Calu3 (cell line): ENCODE results near the gene MGMT. TPM values are rescaled to one million over a fixed set of nuclear protein-coding genes. Genes with fewer than 3 reads are reported as not detected.

Experiments used
- BruUV-seq: library from RNA; stranded (reverse); fragments of 400-500 nt; replicated peaks from 2 replicates; lab custom pipeline; 2021; lab: Mats Ljungman, UMichigan
- CTCF ChIA-PET: fragments of 300-600 bp; sonication (Branson Sonifier 250); formaldehyde crosslinking; loops from one replicate; lab custom pipeline; 2022; ENCODE audit warnings: antibody characterized with exemption; lab: Charles Lee
- DNase-seq: peaks from one replicate; pipeline ENCODE4 v3.0.0; 2022
- H3K27ac Mint-ChIP-seq: one replicate; pipeline ENCODE4 v1.8.0; 2022; ENCODE audit warnings: mixed read lengths; ENCODE audit not compliant: unreplicated experiment
- H3K27me3 Mint-ChIP-seq: one replicate; pipeline ENCODE4 v1.8.0; 2022; ENCODE audit warnings: mixed read lengths; ENCODE audit not compliant: unreplicated experiment
- H3K36me3 Mint-ChIP-seq: one replicate; pipeline ENCODE4 v1.8.0; 2022; ENCODE audit warnings: mild to moderate bottlenecking, moderate library complexity, mixed read lengths; ENCODE audit not compliant: insufficient read depth, unreplicated experiment
- H3K4me1 Mint-ChIP-seq: one replicate; pipeline ENCODE4 v1.8.0; 2022; ENCODE audit warnings: mild to moderate bottlenecking, low read depth, mixed read lengths; ENCODE audit not compliant: unreplicated experiment
- H3K4me3 Mint-ChIP-seq: one replicate; pipeline ENCODE4 v1.8.0; 2022; ENCODE audit warnings: mild to moderate bottlenecking, low read depth, moderate library complexity, mixed read lengths; ENCODE audit not compliant: unreplicated experiment
- H3K9me3 Mint-ChIP-seq: one replicate; pipeline ENCODE4 v1.8.0; 2022; ENCODE audit warnings: low read depth, mixed read lengths; ENCODE audit not compliant: unreplicated experiment
- CTCF ChIP-seq: fragments of 200-600 bp; IDR thresholded peaks from one replicate; pipeline ENCODE4 v1.8.0; 2022; ENCODE audit warnings: antibody characterized with exemption; ENCODE audit not compliant: unreplicated experiment
- intact Hi-C: fragments of 100-400 bp; cut with micrococcal nuclease; formaldehyde crosslinking; loops from one replicate; pipeline ENCODE4 v1.10.0; 2022; ENCODE audit not compliant: unreplicated experiment
- total RNA-seq: library from RNA; stranded (reverse); gene quantifications from 2 replicates; pipeline ENCODE4 v1.2.3, GENCODE V29; 2022

MGMT gene
- total RNA-seq, 1 experiment from 2014 or later: 8.3 TPM

GRCh38 chr10:129712000-129712399 lies 245.0 kb downstream of the MGMT start:
- intact Hi-C loops: no loop called here
- H3K9me3 Mint-ChIP-seq: peaks cover 2% of the 10 kb centered on the region
- H3K4me3 Mint-ChIP-seq: no peak overlapping the region
- H3K27me3 Mint-ChIP-seq: no peaks in the 10 kb centered on the region
- DNase-seq: no peak
- CTCF ChIA-PET: no interaction called here
- no peak for TF ChIP-seq CTCF
- H3K27ac Mint-ChIP-seq: no peak overlapping the region
- no peaks in the 10 kb centered on the region for H3K4me1 Mint-ChIP-seq
- H3K36me3 Mint-ChIP-seq: peaks cover 4% of the 10 kb centered on the region
- BruUV-seq: no TSS peak

GRCh38 chr10:129713659-129714265 lies 246.7 kb downstream of the MGMT start:
- Mint-ChIP-seq H3K27me3 (no peaks in the 10 kb centered on the region), H3K4me1 (no peaks in the 10 kb centered on the region), H3K27ac (no peak overlapping the region), H3K4me3 (no peak overlapping the region), H3K36me3 (no peaks in the 10 kb centered on the region), H3K9me3 (no peaks in the 10 kb centered on the region)
- intact Hi-C loops: no loop called here
- no peak for DNase-seq
- BruUV-seq: no TSS peak
- CTCF ChIA-PET: no interaction called here
- no peak for TF ChIP-seq CTCF

GRCh38 chr10:129715805-129716204 lies 248.8 kb downstream of the MGMT start:
- no peaks in the 10 kb centered on the region for H3K36me3 Mint-ChIP-seq
- H3K9me3 Mint-ChIP-seq: no peaks in the 10 kb centered on the region
- H3K4me3 Mint-ChIP-seq: no peak overlapping the region
- no peak for DNase-seq
- no peak overlapping the region for H3K27ac Mint-ChIP-seq
- no peaks in the 10 kb centered on the region for H3K4me1 Mint-ChIP-seq
- intact Hi-C loops: no loop called here
- TF ChIP-seq CTCF: no peak
- H3K27me3 Mint-ChIP-seq: no peaks in the 10 kb centered on the region
- BruUV-seq: no TSS peak
- CTCF ChIA-PET: no interaction called here

GRCh38 chr10:129716211-129716681 lies 249.2 kb downstream of the MGMT start:
- DNase-seq: no peak
- CTCF ChIA-PET: no interaction called here
- no TSS peak for BruUV-seq
- Mint-ChIP-seq H3K9me3 (no peaks in the 10 kb centered on the region), H3K27me3 (no peaks in the 10 kb centered on the region), H3K4me3 (no peak overlapping the region), H3K36me3 (no peaks in the 10 kb centered on the region), H3K4me1 (no peaks in the 10 kb centered on the region), H3K27ac (no peak overlapping the region)
- TF ChIP-seq CTCF: no peak
- intact Hi-C loops: no loop called here
